Coronary artery (tissue), 2 donors: ENCODE measurements around the gene COL4A6.

Experiments
- DNase-seq: peaks from one replicate; pipeline ENCODE4 v3.0.0-alpha.2; 2017; ENCODE audit warnings: low spot score
- H3K27ac ChIP-seq, 2 donors: fragments of 200-600 bp; sonication (generic); one replicate each; pipeline ENCODE4 v1.5.1; 2016 to 2019
- H3K4me3 ChIP-seq: fragments of 200-600 bp; sonication (generic); 2 replicates; pipeline ENCODE4 v1.5.1; 2016; ENCODE audit warnings: mild to moderate bottlenecking, moderate library complexity
- TF ChIP-seq, protein P1 (sequence below): fragments of 200-600 bp; sonication (generic); IDR thresholded peaks from one replicate; pipeline ENCODE4 v1.5.1; 2019; ENCODE audit warnings: antibody characterized with exemption

COL4A6 gene

DNA sequence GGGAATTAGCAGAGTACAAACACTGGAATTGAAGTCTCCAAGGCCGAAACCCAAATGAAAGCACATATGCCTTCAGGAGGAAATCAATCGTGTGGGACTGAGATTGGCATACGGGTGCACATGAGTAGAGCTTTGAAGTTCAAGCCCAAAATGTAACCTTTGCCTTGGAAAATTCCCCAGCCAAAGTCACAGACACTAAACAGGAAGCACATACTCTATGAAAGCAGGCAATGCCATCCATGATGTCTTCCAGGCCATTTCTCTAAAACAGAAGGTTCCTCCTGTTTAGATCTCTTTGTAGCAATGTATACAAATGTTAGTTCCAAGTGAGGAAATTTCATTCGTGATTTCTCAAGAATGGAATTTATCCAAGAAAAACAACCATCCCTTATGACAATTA, 162.5 kb downstream of the COL4A6 start:
- TF ChIP-seq, protein P1, sequence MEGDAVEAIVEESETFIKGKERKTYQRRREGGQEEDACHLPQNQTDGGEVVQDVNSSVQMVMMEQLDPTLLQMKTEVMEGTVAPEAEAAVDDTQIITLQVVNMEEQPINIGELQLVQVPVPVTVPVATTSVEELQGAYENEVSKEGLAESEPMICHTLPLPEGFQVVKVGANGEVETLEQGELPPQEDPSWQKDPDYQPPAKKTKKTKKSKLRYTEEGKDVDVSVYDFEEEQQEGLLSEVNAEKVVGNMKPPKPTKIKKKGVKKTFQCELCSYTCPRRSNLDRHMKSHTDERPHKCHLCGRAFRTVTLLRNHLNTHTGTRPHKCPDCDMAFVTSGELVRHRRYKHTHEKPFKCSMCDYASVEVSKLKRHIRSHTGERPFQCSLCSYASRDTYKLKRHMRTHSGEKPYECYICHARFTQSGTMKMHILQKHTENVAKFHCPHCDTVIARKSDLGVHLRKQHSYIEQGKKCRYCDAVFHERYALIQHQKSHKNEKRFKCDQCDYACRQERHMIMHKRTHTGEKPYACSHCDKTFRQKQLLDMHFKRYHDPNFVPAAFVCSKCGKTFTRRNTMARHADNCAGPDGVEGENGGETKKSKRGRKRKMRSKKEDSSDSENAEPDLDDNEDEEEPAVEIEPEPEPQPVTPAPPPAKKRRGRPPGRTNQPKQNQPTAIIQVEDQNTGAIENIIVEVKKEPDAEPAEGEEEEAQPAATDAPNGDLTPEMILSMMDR: no peak
- Histone ChIP-seq H3K27ac (no peak overlapping the region), H3K4me3 (no peak overlapping the region)
- DNase-seq: no peak

- DNase-seq: no peak
- no peak overlapping the region for H3K4me3 ChIP-seq
- H3K27ac ChIP-seq: no peak overlapping the region
- TF ChIP-seq, protein P1: no peak
Observed at GRCh38 chrX:108271397-108271787, 166.8 kb downstream of the COL4A6 start.

DNA sequence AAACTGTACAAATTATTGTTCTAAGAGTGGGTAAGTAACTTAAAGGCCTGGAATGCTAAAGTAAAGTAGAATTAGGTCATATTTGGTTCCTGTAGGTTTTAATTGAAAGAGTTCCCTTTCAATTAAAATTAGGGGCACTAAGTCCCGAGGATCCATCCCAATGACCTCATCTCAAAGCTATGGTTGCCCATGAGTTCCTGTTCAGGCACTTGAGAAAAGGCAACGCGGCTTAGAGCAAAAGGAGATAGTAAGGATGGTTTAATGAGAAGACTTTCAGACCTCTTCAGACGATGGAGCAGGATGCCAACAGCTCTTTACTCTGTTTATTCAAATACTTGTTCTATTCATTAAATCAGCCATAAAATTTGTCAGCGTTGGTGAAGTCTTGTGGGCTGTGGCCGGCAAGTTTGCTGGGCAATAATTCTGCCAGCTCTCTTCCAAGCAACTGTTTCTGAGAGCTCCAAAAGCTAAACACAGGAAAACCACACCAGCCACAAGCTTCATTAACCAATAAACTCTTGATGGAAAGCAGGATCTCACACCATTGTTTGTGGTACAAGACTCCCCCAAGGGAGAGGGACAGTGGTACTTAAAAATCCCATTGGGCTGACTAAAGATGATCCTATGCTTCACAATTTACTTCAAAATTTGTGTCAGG, 167.4 kb downstream of the COL4A6 start:
- no peak overlapping the region for H3K27ac ChIP-seq
- no peak for DNase-seq
- TF ChIP-seq, protein P1: no peak
- H3K4me3 ChIP-seq: no peak overlapping the region

- TF ChIP-seq, protein P1: no peak
- Histone ChIP-seq H3K27ac (no peak overlapping the region), H3K4me3 (no peak overlapping the region)
- no peak for DNase-seq
Observed at GRCh38 chrX:108270280-108270679, 167.9 kb downstream of the COL4A6 start.

DNA sequence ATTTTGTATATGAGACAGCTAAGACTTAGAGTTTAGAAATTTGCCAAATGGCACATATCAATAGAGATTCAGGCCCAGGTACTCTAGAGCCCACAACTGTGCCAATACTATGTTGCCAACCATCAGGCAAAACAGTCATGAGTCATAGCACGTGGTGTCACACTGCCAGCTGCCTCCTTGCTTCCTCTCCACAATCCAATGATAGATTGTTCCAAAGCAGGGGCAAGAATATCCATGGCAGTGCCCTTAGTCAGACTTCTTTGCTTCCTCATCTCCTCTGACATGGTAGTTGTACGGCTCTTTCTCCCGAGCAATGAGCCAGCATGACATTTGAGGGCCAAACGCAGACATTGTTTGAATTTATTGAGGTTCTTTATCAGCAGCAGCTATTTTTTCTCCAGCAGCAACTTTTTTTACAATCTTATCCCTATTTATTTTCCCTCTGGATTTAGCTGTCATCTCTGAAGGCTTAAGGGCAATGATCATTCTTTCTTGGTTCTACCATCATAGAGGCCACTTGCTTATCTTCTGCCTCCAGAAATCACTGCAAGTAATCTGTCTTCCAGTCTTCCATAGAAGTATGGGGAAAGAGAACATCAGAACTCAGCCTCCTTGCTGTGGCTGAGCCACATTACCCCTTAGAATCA, 169.7 kb downstream of the COL4A6 start:
- no peak overlapping the region for H3K27ac ChIP-seq

DNA sequence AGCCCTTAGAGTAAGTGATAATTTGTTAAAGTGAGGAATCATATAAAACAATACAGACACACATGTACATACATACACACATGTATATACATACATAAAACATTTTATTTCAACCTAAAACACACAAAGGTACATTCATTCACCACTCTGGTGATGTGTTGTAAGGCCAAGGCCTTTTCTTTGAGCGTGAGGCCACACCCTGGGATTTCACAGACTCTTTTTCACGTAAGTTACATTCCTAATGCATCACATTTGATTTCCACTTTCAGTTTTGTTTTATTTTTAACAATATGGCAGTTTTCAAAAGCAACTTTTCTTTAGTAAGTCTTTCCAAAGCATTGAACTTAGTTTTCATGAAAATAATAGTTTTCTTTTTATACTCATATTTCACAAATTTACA, 170.7 kb downstream of the COL4A6 start:
- no peak overlapping the region for H3K4me3 ChIP-seq
- TF ChIP-seq, protein P1: no peak
- no peak overlapping the region for H3K27ac ChIP-seq
- DNase-seq: no peak

More for the DNA sequence above, 169.7 kb downstream of the COL4A6 start:
- TF ChIP-seq, protein P1: no peak
- DNase-seq: no peak
- H3K4me3 ChIP-seq: no peak overlapping the region

- Histone ChIP-seq H3K4me3 (no peak overlapping the region), H3K27ac (no peak overlapping the region)
- DNase-seq: no peak
- TF ChIP-seq, protein P1: no peak
Observed at GRCh38 chrX:108264376-108264775, 173.8 kb downstream of the COL4A6 start.
